GM18858 (cell line): ENCODE data around the gene MCRIP2.
"Not testable (repeated sequence)": the region's sequence is repeated elsewhere in the genome, so short reads cannot be mapped to it uniquely, and the experiment has no call there.

Experiments
- ATAC-seq: cut with Tn5 transposase; IDR thresholded peaks from one replicate; pipeline ENCODE4 v1.9.1; 2021; ENCODE audit not compliant: unreplicated experiment

MCRIP2 gene

GRCh38 chr16:680625-680945 is 39.0 kb downstream of the MCRIP2 start:
- no peak for ATAC-seq

- no peak for ATAC-seq
Measured at GRCh38 chr16:680967-681745, 39.5 kb downstream of the MCRIP2 start.

GRCh38 chr16:681746-682427 is 40.3 kb downstream of the MCRIP2 start:
- ATAC-seq: no peak

- no peak for ATAC-seq
Measured at GRCh38 chr16:682493-683395, 41.1 kb downstream of the MCRIP2 start.

- ATAC-seq: peak; percentile 0
Measured at GRCh38 chr16:683396-684070, 41.9 kb downstream of the MCRIP2 start.

GRCh38 chr16:684071-684794 is 42.6 kb downstream of the MCRIP2 start, which contains the start of gene JMJD8:
TSS of gene JMJD8 (minus strand) at chr16:684334. CDS start at chr16:684319, 15 bp downstream.
- ATAC-seq: peak; percentile 43

GRCh38 chr16:684961-685696 is 43.5 kb downstream of the MCRIP2 start:
- no peak for ATAC-seq

GRCh38 chr16:685967-686366 is 44.3 kb downstream of the MCRIP2 start:
- no peak for ATAC-seq

- ATAC-seq: no peak
Measured at GRCh38 chr16:686459-687260, 45.0 kb downstream of the MCRIP2 start.

- ATAC-seq: no peak
Measured at GRCh38 chr16:687499-687898, 45.9 kb downstream of the MCRIP2 start.

GRCh38 chr16:689175-689897 is 47.7 kb downstream of the MCRIP2 start:
- no peak for ATAC-seq

- ATAC-seq: not testable (repeated sequence)
Measured at GRCh38 chr16:691242-691641, 49.6 kb downstream of the MCRIP2 start.

- no peak for ATAC-seq
Measured at GRCh38 chr16:692356-693108, 50.9 kb downstream of the MCRIP2 start.

GRCh38 chr16:693364-693763 is 51.7 kb downstream of the MCRIP2 start:
- ATAC-seq: no peak

GRCh38 chr16:693766-694165 is 52.1 kb downstream of the MCRIP2 start:
- no peak for ATAC-seq

GRCh38 chr16:694187-694862 is 52.7 kb downstream of the MCRIP2 start:
- no peak for ATAC-seq

- ATAC-seq: no peak
Measured at GRCh38 chr16:694863-695354, 53.3 kb downstream of the MCRIP2 start.
